OCI-LY3 (cell line): ENCODE data around the gene SSU72.
"Not testable (repeated sequence)": the region's sequence is repeated elsewhere in the genome, so short reads cannot be mapped to it uniquely, and the experiment has no call there.

Experiments
- CTCF ChIP-seq: fragments of 200-600, 300-600 bp; sonication (generic); IDR thresholded peaks from 2 replicates; pipeline ENCODE4 v1.5.1; 2014; ENCODE audit warnings: antibody characterized with exemption, low read length, low read depth
- EZH2phosphoT487 ChIP-seq: fragments of 200-600 bp; shearing (Covaris generic); IDR thresholded peaks from 2 replicates; pipeline ENCODE4 v1.6.1; 2018; ENCODE audit warnings: antibody characterized with exemption, mixed run types, low read depth

GRCh38 chr1:1522536-1522935 is 52.1 kb downstream of the SSU72 start:
- not testable (repeated sequence) for TF ChIP-seq CTCF, EZH2phosphoT487
